GM18511 (cell line): ENCODE results near the gene ADH7.

Experiments
- ATAC-seq: cut with Tn5 transposase; IDR thresholded peaks from one replicate; pipeline ENCODE4 v1.9.1; 2021; ENCODE audit warnings: mild to moderate bottlenecking, moderate library complexity; ENCODE audit not compliant: unreplicated experiment

Gene ADH7

DNA sequence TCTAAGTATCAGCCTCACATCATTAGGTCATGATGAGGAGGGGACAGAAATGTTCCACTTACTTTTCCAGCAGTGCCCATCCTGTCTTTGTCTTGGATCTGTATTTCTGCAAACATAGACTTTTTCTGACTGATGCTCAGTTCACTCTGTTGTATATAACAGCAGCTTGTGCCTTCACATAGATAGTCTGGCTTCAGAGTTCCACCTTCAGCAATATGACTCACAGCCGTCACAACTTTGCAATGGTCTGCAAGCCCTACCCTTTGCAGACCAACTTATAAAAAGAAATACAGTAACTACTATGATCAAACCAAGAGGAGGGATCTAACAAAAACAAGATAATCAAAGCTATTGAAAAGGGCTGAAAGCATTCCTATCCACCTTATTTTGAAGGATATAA, at the start of gene ADH7:
ADH7 (minus strand) TSS at position 189 of the 400 bp plus-strand sequence; CDS start at position 80, 109 bp downstream.
- ATAC-seq = no peak

DNA sequence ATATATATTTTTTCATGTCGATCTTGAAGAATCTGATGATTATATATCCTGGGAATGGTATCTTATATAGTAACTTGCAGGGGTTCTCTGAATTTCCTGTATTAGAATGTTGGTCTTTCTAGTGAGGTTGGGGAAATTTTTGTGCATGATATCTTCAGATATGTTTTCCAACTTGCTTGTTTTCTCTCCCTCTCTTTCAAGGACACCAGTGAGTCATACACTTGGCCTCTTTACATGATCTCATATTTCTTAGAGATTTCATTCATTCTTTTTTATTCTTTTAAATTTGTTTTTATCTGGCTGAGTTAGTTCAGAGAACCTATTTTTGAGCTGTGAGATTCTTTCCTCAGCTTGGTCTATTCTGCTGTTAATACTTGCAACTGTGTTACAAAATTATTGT, 48.5 kb upstream of the ADH7 start:
- ATAC-seq = no peak

DNA sequence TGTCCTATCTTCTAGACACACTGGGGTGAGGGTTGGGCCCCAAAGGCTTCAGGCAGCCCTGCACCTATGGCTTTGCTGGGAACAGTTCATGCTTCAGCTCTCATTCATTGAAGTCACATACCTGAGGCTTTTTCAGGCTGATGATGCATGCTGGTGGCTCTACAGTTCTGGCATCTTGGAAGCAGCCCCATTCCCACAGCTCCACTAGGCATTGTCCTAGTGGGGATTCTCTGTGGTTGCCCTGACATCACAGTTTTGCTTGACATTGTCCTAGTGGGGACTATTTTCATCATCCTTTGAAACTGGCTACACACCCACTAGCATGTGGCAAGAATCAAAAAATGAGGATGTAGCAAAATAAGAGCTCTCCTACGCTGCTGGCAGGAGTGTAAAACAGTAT, 38.0 kb upstream of the ADH7 start:
- no peak for ATAC-seq

DNA sequence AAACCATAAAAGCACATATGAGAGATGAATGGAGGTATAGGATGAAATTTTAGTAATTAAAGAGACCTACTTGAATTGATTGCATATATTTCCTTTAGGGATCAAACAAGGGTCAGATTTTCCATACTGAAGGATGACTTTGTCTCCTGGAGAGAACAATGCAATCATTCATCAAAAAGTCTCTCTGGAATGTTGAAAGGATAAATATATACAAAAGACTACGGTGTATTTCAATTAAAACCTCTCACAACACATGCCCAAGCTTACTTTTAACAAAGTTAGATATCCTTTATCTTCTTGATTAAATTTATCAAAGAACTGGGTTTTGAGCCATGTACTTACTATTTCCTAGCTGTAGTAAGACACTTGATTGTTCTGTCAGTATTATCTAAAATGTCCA, 36.8 kb upstream of the ADH7 start:
- ATAC-seq = no peak

DNA sequence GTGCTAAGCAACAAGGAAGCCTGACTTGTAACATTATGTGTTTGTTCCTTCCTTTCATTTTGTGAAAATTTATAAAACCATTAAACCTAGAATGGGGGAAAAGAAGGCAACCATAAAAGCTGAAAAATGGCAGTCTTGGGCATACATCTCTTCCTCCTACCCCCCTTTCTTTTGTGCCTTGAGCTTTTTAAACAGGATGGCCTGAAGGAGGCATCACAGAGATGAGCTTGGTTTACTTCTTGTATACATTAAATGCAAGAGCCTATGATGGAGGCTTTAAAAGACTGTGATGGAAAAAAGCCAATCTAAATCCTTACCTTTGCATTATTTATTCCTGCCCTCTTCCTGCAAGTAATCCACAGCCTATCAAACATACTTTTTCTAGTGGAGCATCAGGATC, 36.2 kb upstream of the ADH7 start:
- no peak for ATAC-seq

DNA sequence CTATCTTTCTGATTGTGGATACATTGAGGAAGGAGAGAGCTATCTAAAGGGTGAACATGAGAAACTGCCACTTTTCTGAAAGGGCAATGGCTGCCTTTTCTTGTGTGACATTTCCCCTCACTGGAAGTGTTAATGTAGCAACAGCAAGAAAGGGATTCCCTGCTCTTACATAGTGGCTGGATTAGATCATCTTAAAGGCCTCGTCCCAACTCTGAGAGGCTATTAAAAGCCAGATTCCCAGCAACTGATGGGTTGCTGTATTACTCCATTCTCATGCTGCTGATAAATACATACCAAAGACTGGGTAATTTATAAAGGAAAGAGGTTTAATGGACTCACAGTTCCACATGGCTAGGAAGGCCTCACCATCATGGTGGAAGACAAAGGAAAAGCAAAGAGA, 33.7 kb upstream of the ADH7 start:
- ATAC-seq = no peak

DNA sequence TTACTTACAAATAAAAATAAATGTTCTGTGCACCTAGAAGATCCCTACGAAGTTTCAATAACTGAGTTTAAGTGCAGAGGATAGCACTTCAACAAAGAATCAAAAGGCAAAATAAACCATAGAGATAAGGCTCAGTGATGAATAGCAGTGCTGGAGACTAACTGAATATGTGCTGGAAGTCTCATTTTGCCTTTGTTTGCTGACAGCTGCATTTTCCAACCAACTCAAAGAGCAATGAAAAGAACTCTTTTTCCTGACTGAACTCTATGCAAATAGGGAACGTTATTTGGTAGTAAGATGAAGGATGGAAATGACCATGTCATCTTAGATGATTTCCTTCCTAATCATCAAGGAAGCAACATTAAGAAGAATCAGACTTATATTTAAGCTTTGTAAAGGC, 32.7 kb upstream of the ADH7 start:
- ATAC-seq = no peak

DNA sequence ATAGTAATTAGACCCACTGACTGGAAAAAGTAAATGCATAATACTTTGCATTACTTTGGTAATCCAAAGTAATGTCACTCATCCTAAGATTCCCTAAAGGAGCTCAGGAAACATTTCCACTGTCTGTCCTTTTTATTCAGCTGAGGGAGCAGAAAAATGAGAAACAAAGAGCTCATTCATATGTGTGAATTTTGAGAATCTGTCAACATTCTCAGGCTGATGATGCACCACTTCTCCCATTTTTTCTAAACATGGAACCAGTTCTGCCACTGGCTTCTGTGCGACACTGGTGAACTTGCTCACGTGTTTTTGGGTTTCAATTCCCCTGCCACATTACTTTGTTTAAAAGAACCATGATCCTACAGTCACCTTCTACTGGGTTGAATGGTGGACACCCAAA, 28.4 kb upstream of the ADH7 start:
- ATAC-seq = no peak

DNA sequence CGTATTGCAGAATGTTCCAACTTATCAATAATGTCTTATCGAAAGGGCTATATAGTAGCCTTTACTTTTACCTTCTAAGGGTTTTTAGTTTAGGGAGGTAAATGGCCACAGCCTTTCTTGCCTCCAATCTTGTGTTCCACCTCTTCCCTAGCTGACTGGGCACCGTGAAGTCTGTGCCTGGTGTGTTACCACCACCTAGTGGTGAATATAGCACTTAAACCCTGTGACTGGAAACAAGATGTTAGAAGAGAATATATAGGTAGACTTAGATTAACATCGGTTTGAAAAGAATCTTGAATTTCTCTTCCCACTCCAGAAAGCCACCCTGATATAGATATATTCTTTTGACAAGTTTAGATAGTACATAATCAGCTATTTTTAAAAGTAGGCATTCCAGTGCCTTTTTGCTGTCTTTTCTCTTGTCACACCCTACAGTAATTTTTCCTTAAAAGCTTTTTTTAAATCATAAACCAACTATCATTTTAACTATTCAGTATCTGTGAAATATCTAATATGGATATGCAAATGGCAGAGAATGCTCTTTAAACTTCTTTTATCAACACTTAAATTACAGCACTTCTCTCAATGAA, 27.8 kb upstream of the ADH7 start:
- peak; percentile 95 for ATAC-seq

DNA sequence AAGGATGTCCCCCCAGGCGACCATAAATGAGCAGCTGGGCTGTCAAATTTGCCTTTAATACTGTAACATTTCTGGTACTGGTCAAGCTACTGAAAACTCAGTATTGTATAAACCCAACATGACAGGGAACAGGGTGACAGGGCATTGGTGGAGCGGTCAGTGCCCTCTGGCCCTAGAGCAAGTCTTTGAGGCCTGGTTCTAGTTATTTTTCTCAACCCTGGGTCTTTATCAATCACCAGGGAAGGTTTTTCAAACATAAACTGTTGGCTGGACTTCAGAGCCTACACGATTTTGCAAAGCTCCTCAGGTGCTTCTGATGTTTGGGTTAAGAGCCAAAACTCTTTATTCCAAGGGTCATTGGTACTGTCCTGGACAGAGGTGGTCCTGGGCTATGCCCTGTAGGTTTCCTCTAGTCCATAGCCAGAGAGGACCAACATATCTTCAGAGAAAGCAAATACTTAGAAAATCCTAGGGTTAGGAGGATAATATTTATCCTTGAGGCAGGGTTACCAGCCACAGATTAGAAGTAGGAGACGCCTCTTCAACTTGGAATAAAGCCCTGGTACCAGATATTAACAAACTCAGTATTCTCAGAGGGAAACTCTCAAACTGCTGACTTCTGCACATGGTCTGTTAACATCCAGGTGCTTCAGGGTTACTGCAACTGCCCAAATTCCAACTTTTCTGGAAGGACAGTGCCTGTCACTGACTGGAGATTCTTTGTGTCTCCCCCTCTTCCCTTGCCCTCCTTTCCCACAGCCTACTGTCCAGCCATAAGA, 26.7 kb upstream of the ADH7 start:
- no peak for ATAC-seq

DNA sequence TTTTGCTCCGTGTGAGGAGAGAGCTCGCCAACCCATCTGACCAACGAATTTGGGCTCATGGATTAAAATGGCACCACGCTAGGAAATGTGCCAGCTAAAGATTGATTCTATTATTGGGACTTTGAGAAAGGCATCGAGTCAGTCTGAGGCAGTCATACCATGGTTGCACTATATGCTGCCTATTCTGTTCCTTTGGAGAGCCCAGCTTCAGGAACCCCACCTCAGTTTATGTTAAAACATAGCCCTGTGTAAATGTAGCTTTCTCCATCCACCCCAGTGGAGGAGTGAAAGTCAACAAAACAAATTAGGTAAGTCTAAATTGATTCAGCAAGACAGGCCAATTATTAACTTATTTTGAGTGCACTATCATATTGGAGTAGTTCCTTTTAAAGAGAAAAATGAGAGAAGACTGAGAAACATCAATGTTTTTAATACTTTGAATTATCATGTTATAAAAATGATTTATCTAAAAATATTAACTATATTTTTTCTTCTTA, 24.5 kb upstream of the ADH7 start:
- ATAC-seq = no peak

DNA sequence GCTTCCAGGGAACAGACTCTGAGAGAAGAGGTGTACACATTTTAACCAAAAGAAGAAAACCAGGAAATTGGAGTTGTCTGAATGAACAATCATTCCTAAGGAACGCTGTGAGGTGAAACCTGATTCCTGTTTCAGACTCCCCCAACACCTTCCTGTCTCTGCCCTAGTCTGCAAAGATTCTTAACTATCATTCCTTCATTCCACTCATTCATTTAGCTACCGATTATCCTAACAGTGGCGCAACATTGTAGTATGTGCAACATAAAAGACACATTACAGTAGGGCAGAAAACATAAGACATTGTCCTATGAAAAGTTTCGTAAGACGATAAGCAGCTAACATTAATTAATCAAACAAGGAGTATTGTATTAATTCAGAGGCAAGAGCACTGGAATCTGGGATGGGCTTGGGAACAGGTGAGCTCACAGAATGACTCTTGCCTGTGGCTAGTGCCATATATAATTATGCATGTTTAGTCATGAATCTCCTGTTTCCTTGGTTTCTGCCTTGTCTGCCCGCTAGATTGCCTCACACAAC, 23.8 kb upstream of the ADH7 start:
- ATAC-seq = no peak

DNA sequence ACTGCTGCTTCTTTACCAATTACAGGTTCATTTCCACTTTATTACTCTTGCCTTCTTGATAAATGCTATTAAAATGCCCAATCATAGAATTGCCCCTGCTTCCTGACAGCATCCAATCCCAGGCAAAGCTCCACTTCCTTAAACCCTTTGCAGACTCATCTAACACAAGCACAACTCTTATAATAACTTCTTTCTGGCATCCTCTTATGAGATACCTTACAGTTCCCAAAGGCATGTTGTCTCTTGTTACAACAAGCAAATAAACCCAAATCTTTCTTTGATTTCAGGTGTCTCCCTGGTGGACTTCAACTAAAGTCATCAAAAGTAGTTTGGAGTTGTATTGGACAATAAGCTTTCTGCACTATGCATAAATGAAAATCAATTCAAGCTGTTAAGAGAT, 22.5 kb upstream of the ADH7 start:
- ATAC-seq = no peak

DNA sequence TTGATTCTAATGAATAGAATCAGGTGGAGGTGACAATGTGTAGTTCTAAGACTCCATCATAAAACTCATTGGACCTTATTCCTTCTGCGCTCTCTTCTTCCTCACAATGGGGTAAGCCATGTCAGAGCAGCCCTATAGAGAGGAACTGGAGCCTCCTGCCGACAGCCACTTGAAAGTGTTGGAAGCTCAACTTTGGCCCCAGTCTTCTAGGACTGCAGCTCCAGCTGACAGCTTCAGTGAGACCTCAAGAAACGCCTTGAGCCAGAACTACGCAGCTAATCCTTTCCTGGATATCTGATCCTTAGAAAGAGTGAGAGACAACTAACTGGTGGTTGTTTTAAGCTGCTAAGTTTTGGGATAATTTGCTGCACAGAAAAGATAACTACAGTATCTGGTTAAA, 22.1 kb upstream of the ADH7 start:
- no peak for ATAC-seq

DNA sequence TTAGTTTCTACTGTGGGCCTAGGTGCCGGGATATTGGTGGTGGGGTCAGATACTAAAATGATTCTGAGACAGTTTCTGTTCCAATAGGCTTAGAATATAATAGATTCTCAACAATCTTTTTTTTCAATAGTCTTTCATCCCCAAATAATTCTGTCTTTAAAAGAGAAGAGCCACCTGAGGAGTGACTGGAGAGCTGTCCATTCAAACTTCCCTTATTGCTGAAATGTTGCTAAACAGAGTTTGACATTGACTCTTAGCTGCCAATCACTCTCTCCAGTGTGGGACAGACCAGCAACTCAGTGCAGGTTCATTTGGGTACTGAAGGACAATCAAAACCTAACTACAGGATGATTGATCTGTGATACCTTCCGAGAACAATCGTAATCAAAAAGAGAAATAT, 12.4 kb upstream of the ADH7 start:
- ATAC-seq = peak; percentile 39

DNA sequence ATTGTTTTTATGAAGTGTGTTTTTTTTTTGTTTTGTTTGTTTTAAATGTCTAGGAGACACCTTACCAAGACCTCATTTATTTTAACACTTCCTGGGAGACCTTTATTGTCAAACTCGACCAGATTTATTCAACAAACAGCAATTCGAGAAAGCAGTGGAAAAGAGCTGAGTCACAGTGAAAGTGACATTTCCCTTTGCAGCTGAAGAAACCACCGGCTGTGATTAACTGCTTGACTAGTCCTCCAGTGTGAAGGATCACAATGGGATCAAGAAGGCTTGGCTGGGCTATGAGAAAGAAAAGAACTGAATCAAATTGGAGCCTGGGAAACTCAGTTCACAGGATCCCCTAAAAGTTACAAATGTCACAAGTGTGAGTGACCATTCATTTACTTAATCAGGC, 11.9 kb upstream of the ADH7 start:
- ATAC-seq = peak; percentile 98

DNA sequence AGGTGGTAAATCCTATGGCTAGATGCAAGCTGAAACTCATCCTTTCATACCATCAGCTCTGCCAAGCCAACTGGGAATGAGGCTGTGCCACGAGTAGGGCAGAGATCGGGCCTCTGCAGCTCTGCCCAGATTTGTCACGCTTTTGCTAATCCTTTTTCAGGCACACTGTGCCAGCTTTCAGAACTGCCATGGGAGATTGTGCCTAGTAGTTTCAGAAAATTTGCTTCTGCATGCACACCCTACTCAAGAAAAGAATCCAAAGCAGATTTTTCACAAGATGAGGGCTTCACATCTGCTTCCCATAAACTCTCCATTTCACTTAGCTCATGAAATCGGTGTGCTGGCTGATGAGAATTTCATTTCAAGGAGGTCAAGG, 3.3 kb upstream of the ADH7 start:
- ATAC-seq = no peak

DNA sequence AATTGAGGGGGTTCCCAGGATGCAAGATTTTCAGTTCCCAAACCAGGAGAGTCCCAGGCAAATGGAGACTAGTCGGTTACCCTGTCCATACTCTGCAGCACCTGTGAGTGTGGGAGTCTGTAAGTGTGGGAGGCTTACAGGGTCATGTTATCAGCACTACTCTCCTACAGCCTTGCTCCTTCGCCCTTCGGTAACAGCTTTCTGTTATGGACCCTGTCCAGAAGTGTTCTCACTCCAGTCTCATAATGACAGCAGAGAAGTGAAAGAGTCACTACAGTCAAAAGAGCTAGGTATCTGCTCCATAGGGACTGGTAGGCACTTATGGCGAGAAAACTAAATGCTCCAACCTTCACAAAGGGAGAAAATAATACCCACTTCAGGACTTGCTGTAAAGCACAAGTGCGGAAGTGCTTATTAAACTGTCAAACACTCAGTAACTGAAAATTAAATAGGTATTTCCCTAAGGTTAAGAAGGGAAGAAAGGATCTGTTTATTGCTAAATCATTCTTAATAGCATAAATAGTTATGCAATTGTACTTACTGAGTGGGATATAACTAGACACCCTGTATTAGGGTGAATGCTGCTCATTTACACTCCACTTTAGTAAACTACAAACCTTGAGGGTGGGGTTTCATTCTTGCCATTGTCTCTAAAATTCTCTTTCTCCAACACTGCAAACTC, 2.7 kb upstream of the ADH7 start:
- no peak for ATAC-seq

DNA sequence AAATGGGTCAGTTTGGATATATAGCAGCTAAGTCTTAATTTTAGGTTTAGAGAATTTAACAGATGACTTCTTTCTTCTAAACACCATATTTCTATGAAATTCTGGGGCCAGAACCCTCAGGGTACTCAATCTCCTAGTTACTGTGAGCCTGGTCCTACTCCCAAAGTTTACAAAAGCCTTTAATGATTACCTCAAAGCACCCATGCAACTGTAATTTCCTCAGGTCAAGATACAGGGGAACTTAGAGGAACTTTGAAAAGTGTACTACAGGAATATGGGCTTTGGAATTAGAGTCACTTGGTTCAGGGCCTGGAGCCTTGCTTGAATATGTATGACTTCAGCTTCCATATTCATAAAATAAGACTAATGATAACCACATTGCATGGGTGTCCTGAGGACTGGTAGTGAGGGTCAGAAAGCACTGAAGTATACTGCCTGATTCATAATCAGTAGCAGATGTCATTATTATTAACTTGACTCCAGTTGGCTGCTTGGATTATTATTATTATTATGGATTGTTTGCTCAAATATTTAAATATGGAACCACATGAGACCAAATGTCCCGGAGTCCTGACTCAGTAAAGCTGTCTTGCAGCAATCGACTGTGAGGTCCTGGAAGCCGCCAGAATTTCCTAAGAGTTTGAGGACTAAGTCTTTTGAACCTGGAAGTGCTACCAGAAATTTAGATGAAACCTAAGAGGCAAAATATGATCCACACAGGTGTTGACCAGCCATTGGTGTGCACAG, 2.0 kb upstream of the ADH7 start:
- ATAC-seq = no peak

DNA sequence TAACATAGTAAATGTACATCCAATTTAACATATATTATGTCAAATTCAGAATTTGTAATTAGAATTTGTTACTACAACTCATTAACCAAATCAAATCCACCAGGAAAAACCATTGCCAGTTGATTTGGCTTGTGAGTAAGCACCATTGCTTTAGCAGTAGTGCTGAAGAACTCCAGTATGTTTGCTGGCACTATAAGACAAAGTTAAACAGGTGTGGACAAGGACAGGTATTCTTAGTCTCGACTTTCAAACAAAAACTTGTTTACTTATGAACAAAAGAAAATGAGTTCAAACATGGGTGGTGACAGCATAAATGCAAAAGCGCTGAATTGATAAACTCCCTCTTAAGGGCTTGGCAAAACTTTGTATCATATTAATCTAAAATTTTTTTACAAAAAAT, 1.3 kb upstream of the ADH7 start:
- no peak for ATAC-seq

DNA sequence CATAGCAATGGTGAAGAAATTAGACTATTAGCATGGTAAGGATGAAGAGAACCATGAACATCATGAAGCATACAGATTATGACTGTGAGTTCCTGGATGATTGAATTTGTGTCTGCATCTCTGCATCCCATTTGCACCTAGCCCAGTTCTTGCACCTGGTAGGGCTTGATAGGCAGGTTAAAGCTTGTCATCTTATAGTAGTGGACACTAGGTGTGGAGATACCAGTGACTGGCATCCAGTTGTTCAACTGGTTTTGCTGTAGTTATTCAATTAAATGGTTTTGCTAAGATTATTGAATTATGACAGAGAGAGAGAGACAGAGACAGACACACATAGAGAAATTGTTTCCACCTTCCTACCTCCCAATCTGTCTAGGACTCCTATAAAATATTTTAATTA, 5.0 kb downstream of the ADH7 start:
- ATAC-seq = no peak
